GM19238 (cell line): ENCODE data around the gene TPM3.
"Not testable (repeated sequence)": the region's sequence is repeated elsewhere in the genome, so short reads cannot be mapped to it uniquely, and the experiment has no call there.

ENCODE experiments used
- DNase-seq: peaks from one replicate; pipeline ENCODE4 v3.0.0; 2011; ENCODE audit warnings: low spot score; ENCODE audit not compliant: insufficient read length

The TPM3 gene

GRCh38 chr1:154191990-154192461 is at the start of gene TPM3:
TPM3 (minus strand) TSS chr1:154192100; CDS start chr1:154192018, 82 bp downstream.
- DNase-seq = no peak

DNA sequence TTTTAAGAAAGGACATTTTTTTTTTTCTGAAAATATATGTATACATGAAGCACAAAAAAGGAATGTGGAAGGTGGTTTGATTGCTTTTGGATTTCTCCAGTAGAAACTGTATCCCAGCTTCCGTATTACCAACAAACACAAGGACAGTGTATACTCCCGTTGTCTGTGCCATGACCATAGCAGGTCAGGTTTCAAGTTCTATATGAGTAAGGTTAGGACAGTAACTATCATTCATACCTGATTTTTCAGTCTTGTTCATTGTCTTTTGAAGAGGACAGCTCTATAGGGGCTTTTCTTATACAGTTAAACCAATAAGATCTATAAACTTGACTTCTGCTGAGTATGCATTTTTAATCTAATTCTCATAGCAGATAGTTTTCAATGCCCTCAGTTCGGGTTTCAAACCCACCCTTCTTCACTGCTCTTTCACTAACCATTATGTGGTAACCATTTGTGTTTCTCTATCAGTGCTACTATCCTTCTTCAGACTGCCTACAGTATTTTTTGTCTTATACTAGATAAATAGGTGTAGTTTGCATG is 48.5 kb upstream of the TPM3 start:
- DNase-seq = no peak

- no peak for DNase-seq
Measured at GRCh38 chr1:154239491-154239890, 47.6 kb upstream of the TPM3 start.

- DNase-seq = no peak
Measured at GRCh38 chr1:154237880-154238506, 46.1 kb upstream of the TPM3 start.

GRCh38 chr1:154237435-154237834 is 45.5 kb upstream of the TPM3 start:
- DNase-seq = no peak

DNA sequence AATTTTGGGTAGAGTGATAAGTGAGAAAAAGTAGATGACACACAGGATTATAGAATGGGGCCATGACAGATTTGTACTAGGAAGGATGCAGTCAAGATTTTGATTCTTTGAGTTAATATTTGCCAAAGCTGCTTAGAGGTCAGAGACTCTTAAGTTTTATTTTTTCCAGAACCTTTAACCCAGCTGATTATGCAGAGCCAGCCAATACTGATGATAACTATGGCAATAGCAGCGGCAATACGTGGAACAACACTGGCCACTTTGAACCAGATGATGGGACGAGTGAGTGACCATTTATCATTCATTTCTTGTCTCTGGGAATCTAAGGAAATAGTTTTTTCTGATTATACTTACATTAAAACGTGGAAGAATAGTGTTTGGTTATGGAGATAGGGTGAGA is 45.0 kb upstream of the TPM3 start:
- DNase-seq = no peak

DNA sequence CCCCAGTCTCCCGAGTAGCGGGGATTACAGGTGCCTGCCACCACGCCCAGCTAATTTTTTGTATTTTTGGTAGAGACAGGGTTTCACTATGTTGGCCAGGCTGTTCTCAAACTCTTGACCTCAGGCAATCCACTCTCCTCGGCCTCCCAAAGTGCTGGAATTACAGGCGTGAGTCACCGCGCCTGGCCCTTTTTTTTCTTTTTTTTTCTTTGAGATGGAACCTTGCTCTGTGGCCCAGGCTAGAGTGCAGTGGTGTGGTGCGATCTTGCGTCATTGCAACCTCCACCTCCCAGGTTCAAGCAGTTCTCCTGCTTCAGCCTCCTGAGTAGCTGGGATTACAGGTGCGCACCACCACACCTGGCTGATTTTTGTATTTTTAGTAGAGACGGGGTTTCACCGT is 41.2 kb upstream of the TPM3 start:
- DNase-seq = not testable (repeated sequence)

DNA sequence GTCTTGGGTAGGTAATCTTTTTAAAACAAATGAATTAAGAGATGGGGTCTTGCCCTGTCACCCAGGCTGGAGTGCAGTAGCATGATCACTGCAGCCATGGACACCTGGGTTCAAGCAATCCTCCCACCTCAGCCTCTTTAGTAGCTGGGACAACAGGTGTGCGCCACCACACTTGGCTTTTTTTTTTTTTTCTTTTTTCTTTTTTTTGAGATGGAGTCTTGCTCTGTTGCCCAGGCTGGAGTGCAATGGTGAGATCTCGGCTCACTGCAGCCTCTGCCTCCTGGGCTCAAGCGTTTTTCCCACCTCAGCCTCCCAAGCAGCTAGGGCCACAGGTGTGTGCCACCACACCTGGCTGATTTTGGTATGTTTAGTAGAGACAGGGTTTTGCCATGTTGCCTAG is 39.2 kb upstream of the TPM3 start:
- not testable (repeated sequence) for DNase-seq

DNA sequence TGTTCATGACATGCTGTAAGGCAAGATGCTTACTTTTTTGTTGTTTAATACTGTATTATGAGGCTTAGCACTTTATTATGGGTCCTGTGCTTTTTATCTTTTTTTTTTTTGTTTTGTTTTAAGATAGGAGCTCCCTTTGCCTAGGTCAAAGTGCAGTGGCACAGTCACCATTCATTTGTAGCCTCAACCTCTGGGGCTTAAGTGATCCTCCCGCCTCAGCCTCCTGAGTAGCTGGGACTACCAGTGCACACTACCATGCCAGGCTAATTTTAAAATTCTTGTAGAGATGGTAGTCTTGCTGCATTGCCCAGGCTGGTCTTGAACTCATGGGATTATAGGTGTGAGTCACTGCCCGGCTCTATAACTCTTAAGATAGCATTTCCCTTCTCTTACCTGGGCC is 33.5 kb upstream of the TPM3 start:
- DNase-seq = no peak

- no peak for DNase-seq
Measured at GRCh38 chr1:154223621-154224020, 31.7 kb upstream of the TPM3 start.

- no peak for DNase-seq
Measured at GRCh38 chr1:154222918-154223317, 31.0 kb upstream of the TPM3 start.

DNA sequence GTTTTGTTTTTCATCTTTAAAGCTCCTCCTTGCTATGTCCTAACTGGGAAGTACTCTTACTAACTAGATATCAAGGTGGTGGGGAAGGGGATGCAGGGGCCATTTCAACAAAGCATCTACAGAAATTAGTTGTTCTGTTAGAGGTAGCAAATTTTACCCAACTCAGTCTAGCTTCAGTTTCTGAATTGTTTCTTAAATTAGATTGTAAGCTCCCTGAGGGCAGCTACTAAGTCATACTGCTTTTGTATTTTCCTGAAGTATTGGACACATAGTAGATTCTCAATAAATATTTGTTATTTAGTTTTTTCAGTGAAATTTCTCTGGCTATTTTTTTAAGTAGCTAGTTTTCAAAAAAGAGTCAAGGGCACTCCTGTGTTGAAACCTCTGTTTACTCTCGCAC is 30.6 kb upstream of the TPM3 start:
- DNase-seq = no peak

GRCh38 chr1:154221278-154222001 is 29.5 kb upstream of the TPM3 start:
- DNase-seq = peak; percentile 32

DNA sequence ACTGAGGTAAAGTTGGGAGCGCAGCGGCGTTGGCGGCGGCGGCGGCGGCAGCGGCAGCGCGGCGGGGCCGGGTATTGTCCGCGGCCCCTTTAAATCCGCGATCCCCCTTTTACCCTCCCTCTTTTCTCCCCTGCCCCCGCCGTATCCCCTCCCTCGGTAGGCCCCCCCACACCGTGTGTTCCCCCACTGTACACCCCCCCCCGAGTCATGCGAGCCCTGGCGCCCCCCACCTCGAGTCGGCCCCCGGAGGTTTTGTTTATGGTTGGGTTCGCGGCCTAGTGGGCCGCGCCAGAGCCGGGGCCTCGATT is 29.0 kb upstream of the TPM3 start:
- peak; percentile 14 for DNase-seq

GRCh38 chr1:154220071-154220969 is 28.4 kb upstream of the TPM3 start, which contains the start of gene UBAP2L:
UBAP2L (plus strand) TSS chr1:154220955; CDS start chr1:154225124, 4,169 bp downstream.
- DNase-seq = peak; percentile 90

GRCh38 chr1:154219541-154219940 is 27.6 kb upstream of the TPM3 start:
- no peak for DNase-seq

DNA sequence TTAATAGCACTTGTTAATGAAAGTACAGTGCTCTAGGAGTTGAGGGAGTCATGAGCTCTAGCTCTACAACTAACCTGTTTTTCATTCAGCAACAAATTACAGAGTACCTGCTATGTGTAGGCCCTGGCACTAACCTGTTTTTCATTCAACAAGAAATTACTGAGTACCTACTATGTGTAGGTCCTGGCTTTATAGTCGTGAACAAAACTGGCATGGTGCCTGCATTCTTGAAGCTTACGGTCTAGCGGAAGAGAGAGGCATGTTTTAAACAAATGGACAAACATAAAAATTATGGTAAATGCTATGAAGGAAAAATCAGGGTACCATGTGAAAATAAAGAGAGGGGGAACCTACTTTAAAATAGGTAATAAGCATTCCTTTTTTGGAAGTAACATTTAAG is 26.6 kb upstream of the TPM3 start:
- no peak for DNase-seq

DNA sequence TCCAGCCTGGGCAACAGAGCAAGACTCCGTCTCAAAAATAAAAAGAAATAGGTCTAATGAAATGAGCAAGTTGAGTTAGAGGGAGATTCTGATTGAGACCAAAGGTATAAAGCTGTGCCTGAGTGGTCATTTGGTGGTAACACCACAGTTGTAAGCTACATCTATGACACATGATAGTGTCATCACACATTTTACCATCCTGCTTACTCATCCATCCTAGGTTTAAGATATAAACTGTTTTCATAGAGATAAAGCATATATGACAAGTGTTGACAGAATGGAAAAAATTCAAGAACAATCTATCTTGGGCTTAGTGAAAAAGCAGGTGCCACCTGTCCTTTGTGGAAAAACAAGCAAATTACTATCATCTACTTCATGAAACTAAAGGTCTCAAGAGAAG is 21.4 kb upstream of the TPM3 start:
- no peak for DNase-seq

DNA sequence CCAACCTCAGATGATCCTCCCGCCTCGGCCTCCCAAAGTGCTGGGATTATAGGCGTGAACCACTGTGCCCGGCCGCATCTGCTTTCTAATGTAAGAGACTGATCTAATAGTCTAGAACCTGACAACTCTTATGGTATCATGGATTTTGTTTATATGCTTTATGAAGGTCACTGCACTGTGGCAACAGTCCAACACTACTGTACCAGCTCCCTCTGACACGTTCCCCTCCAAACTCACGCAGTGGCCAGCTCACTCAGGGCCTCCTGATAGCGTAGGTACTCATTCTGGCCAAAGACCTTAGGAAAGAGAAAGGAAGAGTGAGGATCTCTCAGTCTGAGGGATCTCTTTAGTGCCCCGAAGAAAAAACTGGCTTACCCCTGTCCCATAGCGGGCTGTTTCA is 20.2 kb upstream of the TPM3 start:
- no peak for DNase-seq

DNA sequence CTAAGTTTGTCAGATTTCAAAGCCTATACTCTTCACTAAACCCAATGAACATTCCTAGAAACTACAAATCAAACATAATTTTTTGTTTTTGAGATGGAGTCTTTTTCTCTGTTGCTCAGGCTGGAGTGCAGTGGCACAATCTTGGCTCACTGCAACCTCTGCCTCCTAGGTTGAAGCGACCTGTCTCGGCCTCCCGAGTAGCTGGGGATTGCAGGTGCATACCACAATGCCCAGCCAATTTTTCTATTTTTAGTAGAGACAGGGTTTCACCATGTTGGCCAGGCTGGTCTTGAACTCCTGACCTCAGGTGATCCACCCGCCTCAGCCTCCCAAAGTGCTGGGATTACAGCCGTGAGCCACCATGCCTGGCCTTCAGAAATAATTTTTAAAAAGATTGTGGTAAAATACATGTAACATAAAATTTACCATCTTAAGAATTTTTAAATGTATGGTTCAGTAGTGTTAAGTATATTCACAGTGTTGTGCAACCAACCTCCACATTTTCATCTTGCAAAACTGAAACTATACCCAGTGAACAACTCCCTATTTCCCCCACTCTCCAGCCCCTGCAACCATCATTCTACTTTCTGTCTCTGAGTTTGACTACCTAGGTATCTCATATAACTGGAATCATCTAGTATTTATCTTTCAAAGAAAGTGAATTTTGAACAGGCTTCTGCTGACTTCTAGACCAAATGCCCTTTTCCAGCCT is 16.9 kb upstream of the TPM3 start:
- no peak for DNase-seq

DNA sequence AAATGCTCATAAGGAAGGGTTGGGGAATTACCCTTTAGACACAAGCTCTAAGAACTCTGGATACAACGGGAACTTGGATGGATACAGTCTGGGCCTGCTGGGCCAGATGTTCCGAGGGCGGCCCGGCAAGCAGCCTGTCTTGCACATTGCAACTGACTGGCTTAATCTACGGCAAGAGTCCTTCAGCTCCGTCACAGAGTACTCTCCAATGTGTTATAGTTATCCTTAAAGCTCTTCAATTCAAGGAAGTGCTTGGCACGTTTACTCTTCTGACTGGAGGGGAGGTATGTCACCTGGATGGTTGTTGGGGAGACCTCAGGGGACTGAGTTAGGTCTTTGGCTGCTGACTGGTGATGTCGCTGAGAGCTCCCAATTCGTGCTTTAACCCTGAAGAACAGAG is 15.4 kb upstream of the TPM3 start:
- DNase-seq = no peak
